ENCODE data around the gene MFAP4.

- TF ChIP-seq CTCF (IDR thresholded peaks at IDR 0.05; ENCODE audit: insufficient read depth, low read length, poor library complexity, severe bottlenecking) = no peak
- no peak for TF ChIP-seq EZH2phosphoT487 (conservative IDR thresholded peaks at IDR 0.05; ENCODE audit: low read length)
Observed at GRCh38 chr17:19407601-19408345, 20.8 kb upstream of the MFAP4 start.
